GM12878 (cell line): Measurements from ENCODE around the gene LYRM4.

Experiments used
- DPF2 ChIP-seq: fragments of 450-650 bp; IDR thresholded peaks from 2 replicates; pipeline ENCODE4 v1.6.1; 2017; ENCODE audit warnings: mild to moderate bottlenecking
- POLR2A ChIP-seq: IDR thresholded peaks from 2 replicates; pipeline ENCODE4 v1.6.1; 2011; ENCODE audit warnings: low read depth, mild to moderate bottlenecking, low read length
- POLR2AphosphoS5 ChIP-seq: IDR thresholded peaks from 2 replicates; pipeline ENCODE4 v1.6.1; 2011; ENCODE audit warnings: mild to moderate bottlenecking, low read length, inconsistent platforms
- SIX5 ChIP-seq: IDR thresholded peaks from 2 replicates; pipeline ENCODE4 v1.6.1; 2011; ENCODE audit warnings: mild to moderate bottlenecking, low read depth, low read length, moderate library complexity; ENCODE audit not compliant: severe bottlenecking
- YY1 ChIP-seq: IDR thresholded peaks from 2 replicates; pipeline ENCODE4 v1.6.1; 2011; ENCODE audit warnings: low read depth, mild to moderate bottlenecking, low read length
- ZNF217 ChIP-seq: fragments of 450-650 bp; IDR thresholded peaks from 2 replicates; pipeline ENCODE4 v1.6.1; 2017; ENCODE audit warnings: antibody characterized with exemption, mild to moderate bottlenecking
- TF ChIP-seq, protein P1 (sequence below), 3 experiments: IDR thresholded peaks in 2 of 3; conservative IDR thresholded peaks in 1 of 3; 2 replicates each; pipeline ENCODE4 v1.5.1; 2011; ENCODE audit warnings: low read depth in 3 of 3, low read length in 3 of 3, mild to moderate bottlenecking in 3 of 3, control low read depth in 2 of 3, moderate library complexity in 2 of 3, inconsistent platforms in 1 of 3, mixed read lengths in 1 of 3; ENCODE audit not compliant: control insufficient read depth in 2 of 3, insufficient read depth in 1 of 3; ENCODE audit errors: extremely low read depth in 1 of 3
- TF ChIP-seq, protein P2 (sequence below): IDR thresholded peaks from 2 replicates; pipeline ENCODE4 v1.6.1; 2012; ENCODE audit warnings: low read length, inconsistent platforms
- TF ChIP-seq, protein P3 (sequence below): IDR thresholded peaks from 2 replicates; pipeline ENCODE4 v1.6.1; 2011; ENCODE audit warnings: borderline replicate concordance, low read depth, mild to moderate bottlenecking, moderate library complexity, mixed read lengths, low read length; ENCODE audit not compliant: insufficient read depth; ENCODE audit errors: extremely low read length
- TF ChIP-seq, protein P4 (sequence below): IDR thresholded peaks from 2 replicates; pipeline ENCODE4 v1.6.1; 2011; ENCODE audit warnings: low read depth, low read length, improper control_type of control experiment, borderline replicate concordance

DNA sequence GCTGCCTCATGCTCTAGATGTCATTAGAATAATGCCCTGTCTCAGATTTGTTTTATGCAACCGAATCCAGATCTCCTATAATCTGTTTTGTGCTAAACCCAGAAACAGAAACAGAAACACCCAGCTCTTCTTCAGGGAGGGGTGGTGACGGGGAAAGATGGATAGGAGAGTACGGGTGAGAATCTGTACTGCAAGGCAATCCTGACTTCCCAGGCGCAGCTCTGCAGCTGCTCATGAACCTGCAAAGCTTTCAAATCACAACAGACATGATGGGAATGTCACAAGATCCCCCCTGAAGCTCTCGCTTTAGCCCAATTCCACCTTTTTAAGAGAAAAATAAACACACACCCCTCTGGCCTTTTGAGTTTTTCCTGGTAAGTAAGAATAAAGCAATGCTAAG, 104.1 kb downstream of the LYRM4 start:
- TF ChIP-seq POLR2A (no peak), SIX5 (no peak), DPF2 (no peak), ZNF217 (no peak), POLR2AphosphoS5 (no peak), YY1 (no peak)
- TF ChIP-seq, protein P1, sequence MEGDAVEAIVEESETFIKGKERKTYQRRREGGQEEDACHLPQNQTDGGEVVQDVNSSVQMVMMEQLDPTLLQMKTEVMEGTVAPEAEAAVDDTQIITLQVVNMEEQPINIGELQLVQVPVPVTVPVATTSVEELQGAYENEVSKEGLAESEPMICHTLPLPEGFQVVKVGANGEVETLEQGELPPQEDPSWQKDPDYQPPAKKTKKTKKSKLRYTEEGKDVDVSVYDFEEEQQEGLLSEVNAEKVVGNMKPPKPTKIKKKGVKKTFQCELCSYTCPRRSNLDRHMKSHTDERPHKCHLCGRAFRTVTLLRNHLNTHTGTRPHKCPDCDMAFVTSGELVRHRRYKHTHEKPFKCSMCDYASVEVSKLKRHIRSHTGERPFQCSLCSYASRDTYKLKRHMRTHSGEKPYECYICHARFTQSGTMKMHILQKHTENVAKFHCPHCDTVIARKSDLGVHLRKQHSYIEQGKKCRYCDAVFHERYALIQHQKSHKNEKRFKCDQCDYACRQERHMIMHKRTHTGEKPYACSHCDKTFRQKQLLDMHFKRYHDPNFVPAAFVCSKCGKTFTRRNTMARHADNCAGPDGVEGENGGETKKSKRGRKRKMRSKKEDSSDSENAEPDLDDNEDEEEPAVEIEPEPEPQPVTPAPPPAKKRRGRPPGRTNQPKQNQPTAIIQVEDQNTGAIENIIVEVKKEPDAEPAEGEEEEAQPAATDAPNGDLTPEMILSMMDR (IDR thresholded peaks at IDR 0.05 in 2 of 3, conservative IDR thresholded peaks at IDR 0.05 in 1 of 3; ENCODE audit: control insufficient read depth in 2 of 3, extremely low read depth in 1 of 3, insufficient read depth in 1 of 3, low read depth in 3 of 3, low read length in 3 of 3) = no peak
- TF ChIP-seq, protein P2, sequence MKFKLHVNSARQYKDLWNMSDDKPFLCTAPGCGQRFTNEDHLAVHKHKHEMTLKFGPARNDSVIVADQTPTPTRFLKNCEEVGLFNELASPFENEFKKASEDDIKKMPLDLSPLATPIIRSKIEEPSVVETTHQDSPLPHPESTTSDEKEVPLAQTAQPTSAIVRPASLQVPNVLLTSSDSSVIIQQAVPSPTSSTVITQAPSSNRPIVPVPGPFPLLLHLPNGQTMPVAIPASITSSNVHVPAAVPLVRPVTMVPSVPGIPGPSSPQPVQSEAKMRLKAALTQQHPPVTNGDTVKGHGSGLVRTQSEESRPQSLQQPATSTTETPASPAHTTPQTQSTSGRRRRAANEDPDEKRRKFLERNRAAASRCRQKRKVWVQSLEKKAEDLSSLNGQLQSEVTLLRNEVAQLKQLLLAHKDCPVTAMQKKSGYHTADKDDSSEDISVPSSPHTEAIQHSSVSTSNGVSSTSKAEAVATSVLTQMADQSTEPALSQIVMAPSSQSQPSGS = no peak
- TF ChIP-seq, protein P3, sequence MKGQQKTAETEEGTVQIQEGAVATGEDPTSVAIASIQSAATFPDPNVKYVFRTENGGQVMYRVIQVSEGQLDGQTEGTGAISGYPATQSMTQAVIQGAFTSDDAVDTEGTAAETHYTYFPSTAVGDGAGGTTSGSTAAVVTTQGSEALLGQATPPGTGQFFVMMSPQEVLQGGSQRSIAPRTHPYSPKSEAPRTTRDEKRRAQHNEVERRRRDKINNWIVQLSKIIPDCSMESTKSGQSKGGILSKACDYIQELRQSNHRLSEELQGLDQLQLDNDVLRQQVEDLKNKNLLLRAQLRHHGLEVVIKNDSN = no peak
- TF ChIP-seq, protein P4, sequence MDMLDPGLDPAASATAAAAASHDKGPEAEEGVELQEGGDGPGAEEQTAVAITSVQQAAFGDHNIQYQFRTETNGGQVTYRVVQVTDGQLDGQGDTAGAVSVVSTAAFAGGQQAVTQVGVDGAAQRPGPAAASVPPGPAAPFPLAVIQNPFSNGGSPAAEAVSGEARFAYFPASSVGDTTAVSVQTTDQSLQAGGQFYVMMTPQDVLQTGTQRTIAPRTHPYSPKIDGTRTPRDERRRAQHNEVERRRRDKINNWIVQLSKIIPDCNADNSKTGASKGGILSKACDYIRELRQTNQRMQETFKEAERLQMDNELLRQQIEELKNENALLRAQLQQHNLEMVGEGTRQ = no peak
